D721Med (cell line): ENCODE data around the gene EME1.

Experiments used
- DNase-seq: peaks from one replicate; pipeline ENCODE4 v3.0.0; 2011; ENCODE audit warnings: low spot score; ENCODE audit not compliant: insufficient read length
- FAIRE-seq: peaks from 2 replicates; lab custom pipeline; 2011; peaks lifted over from hg19 to GRCh38; lab: Jason Lieb, UNC
- TF ChIP-seq, protein P1 (sequence below): IDR thresholded peaks from 2 replicates; pipeline ENCODE4 v1.5.1; 2012; ENCODE audit warnings: mild to moderate bottlenecking, control low read depth; ENCODE audit not compliant: insufficient read depth; ENCODE audit errors: missing control alignments

Gene EME1

DNA sequence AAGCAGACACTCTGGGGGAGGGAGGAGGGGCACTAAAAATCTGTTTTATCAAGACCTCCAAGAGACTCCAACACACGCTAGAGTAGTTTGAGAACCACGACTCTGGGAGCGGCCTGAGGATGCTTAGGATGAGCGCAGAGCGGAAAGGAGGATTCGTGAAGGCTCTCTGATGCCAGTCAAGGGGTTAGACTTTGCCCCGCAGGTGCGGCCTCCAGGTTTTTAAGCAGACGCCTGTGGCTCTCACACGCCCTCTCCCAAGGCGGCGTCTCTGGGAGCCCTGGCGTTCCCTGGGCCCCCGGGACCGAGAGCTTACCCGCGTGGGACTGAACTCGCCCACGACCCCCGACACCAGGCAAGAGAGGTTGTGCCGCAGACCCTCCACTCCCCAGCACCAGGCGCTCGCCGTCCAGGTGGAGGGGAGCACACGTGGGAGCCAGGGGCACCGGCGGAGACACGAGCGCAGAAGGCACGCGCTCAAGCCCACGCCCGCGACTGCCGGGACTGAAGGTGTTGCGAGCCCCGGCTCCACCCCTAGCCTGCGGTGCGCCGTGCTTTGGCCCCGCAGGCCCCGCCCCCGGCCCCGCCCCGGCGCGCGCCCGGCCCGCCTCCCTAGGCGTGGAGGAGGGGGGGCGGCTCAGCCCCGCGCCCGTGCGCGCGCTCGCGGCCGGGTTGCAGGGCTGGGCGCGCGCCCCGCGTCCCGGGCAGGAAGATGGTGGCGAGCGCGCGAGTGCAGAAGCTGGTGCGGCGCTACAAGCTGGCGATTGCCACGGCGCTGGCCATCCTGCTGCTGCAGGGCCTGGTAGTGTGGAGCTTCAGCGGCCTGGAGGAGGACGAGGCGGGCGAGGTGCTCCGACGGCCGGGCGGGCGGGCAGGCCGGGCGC lies 27.4 kb upstream of the EME1 start, which contains the start of gene XYLT2:
Gene XYLT2 (plus strand): TSS at position 695 of the 881 bp plus-strand sequence. CDS start 15 bp downstream, at position 710.
- DNase-seq (peak; percentile 95), FAIRE-seq (no peak)
- TF ChIP-seq, protein P1, sequence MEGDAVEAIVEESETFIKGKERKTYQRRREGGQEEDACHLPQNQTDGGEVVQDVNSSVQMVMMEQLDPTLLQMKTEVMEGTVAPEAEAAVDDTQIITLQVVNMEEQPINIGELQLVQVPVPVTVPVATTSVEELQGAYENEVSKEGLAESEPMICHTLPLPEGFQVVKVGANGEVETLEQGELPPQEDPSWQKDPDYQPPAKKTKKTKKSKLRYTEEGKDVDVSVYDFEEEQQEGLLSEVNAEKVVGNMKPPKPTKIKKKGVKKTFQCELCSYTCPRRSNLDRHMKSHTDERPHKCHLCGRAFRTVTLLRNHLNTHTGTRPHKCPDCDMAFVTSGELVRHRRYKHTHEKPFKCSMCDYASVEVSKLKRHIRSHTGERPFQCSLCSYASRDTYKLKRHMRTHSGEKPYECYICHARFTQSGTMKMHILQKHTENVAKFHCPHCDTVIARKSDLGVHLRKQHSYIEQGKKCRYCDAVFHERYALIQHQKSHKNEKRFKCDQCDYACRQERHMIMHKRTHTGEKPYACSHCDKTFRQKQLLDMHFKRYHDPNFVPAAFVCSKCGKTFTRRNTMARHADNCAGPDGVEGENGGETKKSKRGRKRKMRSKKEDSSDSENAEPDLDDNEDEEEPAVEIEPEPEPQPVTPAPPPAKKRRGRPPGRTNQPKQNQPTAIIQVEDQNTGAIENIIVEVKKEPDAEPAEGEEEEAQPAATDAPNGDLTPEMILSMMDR: no peak

DNA sequence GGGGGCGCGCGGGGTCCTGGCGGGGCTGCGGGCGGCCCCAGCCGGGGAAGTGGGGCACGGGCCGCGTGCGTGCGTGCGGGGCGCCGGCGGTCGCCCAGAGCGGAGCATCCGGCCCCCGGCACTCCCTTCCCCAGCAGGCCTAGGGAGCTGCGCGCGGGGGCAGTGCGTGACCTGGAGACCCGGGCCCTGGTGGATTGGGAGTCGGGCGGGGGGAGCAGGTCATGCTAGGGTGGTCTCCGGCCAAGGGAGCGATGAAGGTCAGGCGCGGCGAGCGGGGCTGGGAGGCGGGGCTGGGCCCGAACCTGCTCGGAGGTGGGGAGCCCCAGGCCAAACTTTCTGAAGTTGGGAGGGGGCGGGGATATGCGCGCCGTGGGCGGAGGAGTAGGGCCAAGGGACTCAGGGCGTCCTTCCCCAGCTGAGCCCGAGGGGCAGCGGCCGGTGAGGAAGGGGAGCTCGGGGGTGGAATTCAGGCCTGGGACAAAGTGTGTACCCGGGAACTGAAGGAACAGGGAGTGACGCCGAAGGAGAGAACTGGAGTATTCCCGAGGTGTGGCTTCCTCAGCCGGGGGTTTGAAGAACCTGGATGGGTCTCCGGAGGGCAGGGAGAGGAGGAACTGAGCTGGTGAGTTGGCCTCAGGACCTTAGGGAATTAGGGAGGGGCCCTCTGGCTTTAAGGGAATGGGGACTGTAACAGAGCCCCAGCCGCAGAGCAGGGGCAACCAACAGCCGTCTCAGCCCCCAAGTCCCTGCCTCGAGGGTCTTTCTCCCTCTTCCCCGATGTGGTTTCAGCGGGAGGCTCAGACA lies 26.5 kb upstream of the EME1 start:
- FAIRE-seq (no peak), DNase-seq (no peak)
- TF ChIP-seq, protein P1: no peak

DNA sequence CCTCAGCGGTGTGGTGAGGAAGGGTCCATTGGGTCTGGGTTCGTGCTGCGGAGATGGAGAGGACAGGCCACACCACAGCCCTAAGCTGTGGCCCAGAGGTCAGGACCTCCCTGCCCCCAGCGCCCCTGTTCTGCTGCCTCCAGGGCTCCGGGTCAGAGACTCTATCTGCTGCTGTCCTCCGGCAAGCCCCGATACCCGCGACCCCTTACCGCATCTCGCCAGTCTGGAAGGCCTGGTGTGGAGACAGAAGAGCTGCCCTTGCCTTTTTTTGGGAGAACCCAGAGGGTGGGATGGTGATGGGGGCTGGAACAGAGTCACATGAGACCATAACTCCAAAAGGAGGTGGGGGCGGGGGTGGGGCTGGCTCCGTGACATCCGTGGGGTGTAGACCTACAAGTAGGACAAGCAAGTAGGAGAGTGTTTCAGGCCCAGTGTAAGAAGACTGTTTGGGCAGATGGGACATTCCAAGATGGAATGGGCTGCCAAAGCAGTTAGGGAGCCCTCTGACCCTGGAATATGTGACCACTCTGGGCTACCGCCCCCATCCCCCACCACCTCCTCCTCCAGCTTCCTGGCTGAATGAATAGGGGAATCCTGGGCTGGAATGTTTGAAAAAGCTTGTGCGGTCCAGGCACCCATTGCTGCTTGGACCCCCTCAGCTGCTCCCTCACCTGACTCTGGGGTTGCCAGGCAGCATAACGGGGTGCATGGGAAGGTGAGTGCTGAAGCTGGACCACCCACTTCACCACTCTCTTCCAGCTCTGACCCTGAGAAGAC lies 25.7 kb upstream of the EME1 start:
- FAIRE-seq (no peak), DNase-seq (no peak)
- TF ChIP-seq, protein P1: no peak

GRCh38 chr17:50347894-50348291 lies 25.1 kb upstream of the EME1 start:
- TF ChIP-seq, protein P1: no peak
- no peak for DNase-seq
- FAIRE-seq: no peak

DNA sequence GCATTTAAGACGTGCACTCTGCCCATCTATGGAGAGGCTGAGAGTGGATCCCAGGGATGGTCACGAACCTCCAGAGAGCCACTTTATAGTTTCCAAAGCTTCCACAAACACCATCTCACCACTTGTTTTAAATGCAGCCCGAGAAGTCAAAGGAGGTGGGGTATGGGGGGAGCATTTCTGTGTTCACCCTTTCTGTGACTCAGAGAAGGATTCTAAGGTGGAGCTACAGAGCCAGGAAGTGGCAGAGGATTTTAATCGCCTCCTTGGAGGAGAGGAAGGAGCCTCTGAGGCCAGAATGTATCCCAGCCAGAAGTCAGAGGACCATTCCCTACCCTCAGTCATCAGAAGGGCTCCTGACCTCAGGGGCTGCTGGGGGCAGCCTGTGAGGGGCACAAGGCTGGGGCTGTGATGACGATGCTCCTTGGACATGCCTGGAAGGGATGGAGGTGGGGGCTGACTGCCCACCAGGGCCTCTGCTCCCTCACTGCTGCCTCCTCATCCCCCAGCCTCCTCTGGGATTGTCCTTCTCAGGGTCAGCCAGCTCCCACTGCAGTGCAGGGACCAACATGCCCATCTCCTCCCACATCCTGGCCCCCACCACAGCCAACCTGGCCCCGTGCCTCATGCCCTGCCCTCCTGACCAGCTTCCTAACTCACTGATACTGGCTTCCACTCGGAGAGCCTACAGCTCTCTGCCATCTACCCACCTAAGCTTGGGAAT lies 24.3 kb upstream of the EME1 start:
- DNase-seq: no peak
- no peak for FAIRE-seq
- TF ChIP-seq, protein P1: no peak

GRCh38 chr17:50349243-50349600 lies 23.8 kb upstream of the EME1 start:
- TF ChIP-seq, protein P1: no peak
- FAIRE-seq (no peak), DNase-seq (no peak)
